Measurements from ENCODE around the gene S1PR4.

- TF ChIP-seq ATF2 (CRISPR knock-in tag; IDR thresholded peaks at IDR 0.05; ENCODE audit: borderline replicate concordance, low read depth) (no peak), CTCF (IDR thresholded peaks at IDR 0.05) (no peak), FOXP1 (CRISPR knock-in tag; IDR thresholded peaks at IDR 0.05; ENCODE audit: borderline replicate concordance) (no peak), FOXP4 (CRISPR knock-in tag; IDR thresholded peaks at IDR 0.05) (no peak), ETV6 (CRISPR knock-in tag; IDR thresholded peaks at IDR 0.05) (no peak), CREB1 (CRISPR knock-in tag; IDR thresholded peaks at IDR 0.05) (no peak), ZNF263 (CRISPR knock-in tag; IDR thresholded peaks at IDR 0.05; ENCODE audit: low read depth) (no peak), IRF1 (CRISPR knock-in tag; IDR thresholded peaks at IDR 0.05) (no peak), ATF1 (CRISPR knock-in tag; IDR thresholded peaks at IDR 0.05) (no peak), E2F4 (CRISPR knock-in tag; IDR thresholded peaks at IDR 0.05; ENCODE audit: borderline replicate concordance, low read depth) (no peak), ZNF423 (CRISPR knock-in tag; IDR thresholded peaks at IDR 0.05) (no peak), RORB (CRISPR knock-in tag; IDR thresholded peaks at IDR 0.05) (no peak), USF1 (CRISPR knock-in tag; IDR thresholded peaks at IDR 0.05) (no peak), MAX (CRISPR knock-in tag; IDR thresholded peaks at IDR 0.05) (no peak)
These were observed 34.6 kb downstream of the S1PR4 start for GRCh38 chr19:3213159-3213558.
